Fibroblast of the conjunctiva (primary cell): Measurements from ENCODE around the gene CAPN8.

Experiments used
- DNase-seq: peaks from one replicate; pipeline ENCODE4 v3.0.0-alpha.2; 2010; ENCODE audit warnings: low read depth

The CAPN8 gene

GRCh38 chr1:223665592-223666312 lies at the start of gene CAPN8:
Gene CAPN8, minus strand, starts transcription at chr1:223665701. Its CDS starts 55 bp downstream, at chr1:223665646.
- no peak for DNase-seq

- DNase-seq: no peak
Measured at GRCh38 chr1:223714849-223715603, 49.5 kb upstream of the CAPN8 start.

- DNase-seq: no peak
Measured at GRCh38 chr1:223714421-223714724, 48.9 kb upstream of the CAPN8 start.

GRCh38 chr1:223713546-223714420 lies 48.3 kb upstream of the CAPN8 start:
- DNase-seq: no peak

- no peak for DNase-seq
Measured at GRCh38 chr1:223712850-223713474, 47.5 kb upstream of the CAPN8 start.

GRCh38 chr1:223712194-223712849 lies 46.8 kb upstream of the CAPN8 start, which contains the start of gene CAPN2:
Gene CAPN2, plus strand, starts transcription at chr1:223712539. Its CDS starts 102 bp downstream, at chr1:223712641.
- peak; percentile 78 for DNase-seq

GRCh38 chr1:223711747-223712193 lies 46.3 kb upstream of the CAPN8 start:
- DNase-seq: no peak

- DNase-seq: no peak
Measured at GRCh38 chr1:223711173-223711572, 45.7 kb upstream of the CAPN8 start.

GRCh38 chr1:223710179-223711133 lies 45.0 kb upstream of the CAPN8 start:
- DNase-seq: no peak

- no peak for DNase-seq
Measured at GRCh38 chr1:223709598-223709997, 44.1 kb upstream of the CAPN8 start.

GRCh38 chr1:223708651-223709268 lies 43.3 kb upstream of the CAPN8 start:
- DNase-seq: no peak

GRCh38 chr1:223708001-223708359 lies 42.5 kb upstream of the CAPN8 start:
- DNase-seq: no peak

- peak; percentile 95 for DNase-seq
Measured at GRCh38 chr1:223707256-223708000, 41.9 kb upstream of the CAPN8 start.

- peak; percentile 93 for DNase-seq
Measured at GRCh38 chr1:223706077-223706973, 40.8 kb upstream of the CAPN8 start.

GRCh38 chr1:223704921-223705878 lies 39.7 kb upstream of the CAPN8 start:
- DNase-seq: no peak

GRCh38 chr1:223703668-223704013 lies 38.1 kb upstream of the CAPN8 start:
- DNase-seq: no peak
